Measurements from ENCODE around the gene ILRUN. TPM values are rescaled to one million over a fixed set of nuclear protein-coding genes. Genes with fewer than 3 reads are reported as not detected.
A peak's percentile ranks its signal among the peaks of the same experiment; 100 is the strongest.

Gene ILRUN
- total and polyA plus RNA-seq, 9 of the 15 experiments (the other 6 are each of a cell fraction or from before 2014, with no cell fraction given), result 24.9 to 78.9 (median 53.4) TPM

DNA sequence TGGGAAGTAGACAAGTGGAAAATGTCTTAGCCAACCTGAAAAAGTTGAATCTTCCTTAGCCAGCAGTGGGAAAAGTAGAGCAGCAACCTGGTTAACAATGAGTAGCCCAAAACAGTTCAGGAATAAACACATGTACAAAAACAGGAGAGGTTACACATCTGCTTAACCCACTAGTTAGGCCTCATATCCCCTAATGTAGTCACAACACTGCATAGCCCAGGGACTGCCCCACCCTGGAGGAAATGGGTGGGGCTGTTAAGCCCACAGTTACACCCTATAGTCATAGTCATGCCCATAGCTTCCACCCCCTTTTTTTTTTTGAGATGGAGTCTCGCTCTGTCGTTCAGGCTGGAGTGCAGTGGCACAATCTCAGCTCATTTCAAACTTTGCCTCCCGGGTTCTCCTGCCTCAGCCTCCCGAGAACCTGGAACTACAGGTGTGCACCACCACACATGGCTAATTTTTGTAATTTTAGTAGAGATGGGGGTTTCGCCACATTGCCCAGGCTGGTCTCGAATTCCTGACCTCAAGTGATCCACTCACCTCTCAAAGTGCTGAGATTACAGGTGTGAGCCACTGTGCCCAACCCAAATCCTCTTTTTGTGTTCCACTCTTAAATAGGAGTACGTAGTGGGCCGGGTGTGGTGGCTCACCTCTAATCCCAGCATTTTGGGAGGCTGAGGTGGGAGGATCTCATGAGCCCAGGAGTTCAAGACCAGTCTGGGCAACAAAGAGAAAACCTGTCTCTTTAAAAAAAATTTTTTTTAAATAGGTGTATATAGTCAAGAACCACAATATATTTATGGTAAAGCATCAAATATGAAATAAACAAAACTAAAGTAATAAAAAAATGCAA, 24.5 kb downstream of the ILRUN start (continued):
- TF ChIP-seq ZNF121 (CRISPR knock-in tag; conservative IDR thresholded peaks at IDR 0.05) (peak; percentile 55; the same call in 1 of the 2 replicates), NFATC3 (IDR thresholded peaks at IDR 0.05) (no peak), ZBTB9 (CRISPR knock-in tag; IDR thresholded peaks at IDR 0.05) (no peak), CCAR2 (IDR thresholded peaks at IDR 0.05; ENCODE audit: low read depth, low read length) (no peak), CREB1 (IDR thresholded peaks at IDR 0.05) (no peak), CREB1 (CRISPR knock-in tag; IDR thresholded peaks at IDR 0.05) (0 out of 2 replicates have a peak, but pooled peaks have one; percentile 34), ILK (tag; IDR thresholded peaks at IDR 0.05; ENCODE audit: borderline replicate concordance, low read depth) (no peak), ZNF76 (CRISPR knock-in tag; IDR thresholded peaks at IDR 0.05; ENCODE audit: borderline replicate concordance) (no peak), GTF2A2 (tag; IDR thresholded peaks at IDR 0.05) (0 out of 2 replicates have a peak, but pooled peaks have one; percentile 39), NCOA2 (IDR thresholded peaks at IDR 0.05; ENCODE audit: partially characterized antibody in 2 of 2) (no peak), PML (IDR thresholded peaks at IDR 0.05; ENCODE audit: low read length) (no peak; the same call in 1 of the 2 replicates), BCOR (IDR thresholded peaks at IDR 0.05) (no peak), ZNF766 (CRISPR knock-in tag; conservative IDR thresholded peaks at IDR 0.05) (peak; percentile 33; the same call in 1 of the 2 replicates), HLTF (IDR thresholded peaks at IDR 0.05) (no peak), CBX3 (IDR thresholded peaks at IDR 0.05; ENCODE audit: borderline replicate concordance in 1 of 2, low read length in 2 of 2) (peak in 1 of 2 experiments; percentile 29; a peak in 1 of 3 replicates), GATA2 (CRISPR knock-in tag; IDR thresholded peaks at IDR 0.05) (no peak), CEBPZ (IDR thresholded peaks at IDR 0.05; ENCODE audit: borderline replicate concordance, low read depth, low read length) (no peak), ZNF583 (CRISPR knock-in tag; IDR thresholded peaks at IDR 0.05) (no peak), SUPT5H (IDR thresholded peaks at IDR 0.05) (no peak), ZNF696 (CRISPR knock-in tag; conservative IDR thresholded peaks at IDR 0.05) (no peak), EHMT2 (IDR thresholded peaks at IDR 0.05) (0 out of 2 replicates have a peak, but pooled peaks have one; percentile 37), EGR1 (conservative IDR thresholded peaks at IDR 0.05) (peak; percentile 21; the same call in 1 of the 2 replicates), ZNF277 (CRISPR knock-in tag; IDR thresholded peaks at IDR 0.05; ENCODE audit: borderline replicate concordance) (no peak)
- TF ChIP-seq, protein P1, sequence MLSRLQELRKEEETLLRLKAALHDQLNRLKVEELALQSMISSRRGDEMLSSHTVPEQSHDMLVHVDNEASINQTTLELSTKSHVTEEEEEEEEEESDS (CRISPR knock-in tag; IDR thresholded peaks at IDR 0.05), result no peak

Measured in K562 (cell line).